ENCODE measurements around the gene COLEC12. TPM values are rescaled to one million over a fixed set of nuclear protein-coding genes. Genes with fewer than 3 reads are reported as not detected.

Gene COLEC12
- total RNA-seq, 1 donor from 2014 or later = 8.3 TPM

GRCh38 chr18:275486-275885 lies 225.0 kb downstream of the COLEC12 start:
- DNase-seq (peak; percentile 33), ATAC-seq (peak; percentile 33)
- intact Hi-C loops (cut with micrococcal nuclease) = no loop called here

GRCh38 chr18:274313-274712 lies 226.2 kb downstream of the COLEC12 start:
- no peak for DNase-seq
- ATAC-seq = no peak
- intact Hi-C loops (cut with micrococcal nuclease) = no loop called here

- DNase-seq (no peak), ATAC-seq (no peak)
- intact Hi-C loops (cut with micrococcal nuclease) = no loop called here
Observed at GRCh38 chr18:273525-273924, 227.0 kb downstream of the COLEC12 start.

GRCh38 chr18:272650-273049 lies 227.9 kb downstream of the COLEC12 start:
- intact Hi-C loops (cut with micrococcal nuclease) = no loop called here
- DNase-seq (no peak), ATAC-seq (no peak)

- intact Hi-C loops (cut with micrococcal nuclease) = no loop called here
- ATAC-seq = no peak
- no peak for DNase-seq
Observed at GRCh38 chr18:269480-270095, 230.9 kb downstream of the COLEC12 start.

- intact Hi-C loops (cut with micrococcal nuclease) = no loop called here
- peak; percentile 99 for ATAC-seq
- DNase-seq = peak; percentile 95
Observed at GRCh38 chr18:267688-268552, 232.6 kb downstream of the COLEC12 start, which contains the start of gene THOC1. Gene THOC1, minus strand, starts transcription at chr18:268047. Its CDS starts 28 bp downstream, at chr18:268019.

- no peak for DNase-seq
- intact Hi-C loops (cut with micrococcal nuclease) = no loop called here
- ATAC-seq = no peak
Observed at GRCh38 chr18:267380-267687, 233.2 kb downstream of the COLEC12 start.

Other genes with a start within 250 kb of the COLEC12 start
- gene THOC1, start 232.7 kb downstream of the COLEC12 start, total RNA-seq = 12.4 TPM
- not detected for gene CETN1, start 79.7 kb upstream of the COLEC12 start, total RNA-seq
- gene CLUL1, start 96.3 kb upstream of the COLEC12 start, total RNA-seq = not detected
- 3.8 TPM for gene TYMS, start 157.0 kb upstream of the COLEC12 start, total RNA-seq
- gene ENOSF1, start 211.9 kb upstream of the COLEC12 start, total RNA-seq = 23.9 TPM

All from left ventricle myocardium superior (tissue), 1 donor.